HepG2 (cell line): ENCODE measurements around the gene IL27RA.

Experiments used
- CTCF ChIP-seq: sonication (generic); formaldehyde crosslinking; IDR thresholded peaks from 2 replicates; pipeline ENCODE4 v1.5.0; 2020; ENCODE audit warnings: mild to moderate bottlenecking, missing genetic modification reagents, moderate library complexity
- MEIS2 ChIP-seq: sonication (generic); formaldehyde crosslinking; IDR thresholded peaks from 2 replicates; pipeline ENCODE4 v1.9.0; 2021; ENCODE audit warnings: mild to moderate bottlenecking, missing genetic modification reagents
- NFIB ChIP-seq: sonication (generic); formaldehyde crosslinking; IDR thresholded peaks from 2 replicates; pipeline ENCODE4 v1.9.0; 2021; ENCODE audit warnings: missing genetic modification reagents, mild to moderate bottlenecking, borderline replicate concordance
- TARDBP ChIP-seq: sonication (generic); formaldehyde crosslinking; IDR thresholded peaks from 2 replicates; pipeline ENCODE4 v1.8.0; 2022; ENCODE audit warnings: mild to moderate bottlenecking, missing genetic modification reagents
- TF ChIP-seq, protein P1 (sequence below): sonication (generic); formaldehyde crosslinking; IDR thresholded peaks from 2 replicates; pipeline ENCODE4 v1.4.0; 2020; ENCODE audit warnings: mild to moderate bottlenecking, missing genetic modification reagents

- TF ChIP-seq, protein P1, sequence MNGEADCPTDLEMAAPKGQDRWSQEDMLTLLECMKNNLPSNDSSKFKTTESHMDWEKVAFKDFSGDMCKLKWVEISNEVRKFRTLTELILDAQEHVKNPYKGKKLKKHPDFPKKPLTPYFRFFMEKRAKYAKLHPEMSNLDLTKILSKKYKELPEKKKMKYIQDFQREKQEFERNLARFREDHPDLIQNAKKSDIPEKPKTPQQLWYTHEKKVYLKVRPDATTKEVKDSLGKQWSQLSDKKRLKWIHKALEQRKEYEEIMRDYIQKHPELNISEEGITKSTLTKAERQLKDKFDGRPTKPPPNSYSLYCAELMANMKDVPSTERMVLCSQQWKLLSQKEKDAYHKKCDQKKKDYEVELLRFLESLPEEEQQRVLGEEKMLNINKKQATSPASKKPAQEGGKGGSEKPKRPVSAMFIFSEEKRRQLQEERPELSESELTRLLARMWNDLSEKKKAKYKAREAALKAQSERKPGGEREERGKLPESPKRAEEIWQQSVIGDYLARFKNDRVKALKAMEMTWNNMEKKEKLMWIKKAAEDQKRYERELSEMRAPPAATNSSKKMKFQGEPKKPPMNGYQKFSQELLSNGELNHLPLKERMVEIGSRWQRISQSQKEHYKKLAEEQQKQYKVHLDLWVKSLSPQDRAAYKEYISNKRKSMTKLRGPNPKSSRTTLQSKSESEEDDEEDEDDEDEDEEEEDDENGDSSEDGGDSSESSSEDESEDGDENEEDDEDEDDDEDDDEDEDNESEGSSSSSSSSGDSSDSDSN, result no peak
- TF ChIP-seq MEIS2 (CRISPR knock-in tag) (no peak), NFIB (no peak), TARDBP (CRISPR knock-in tag) (no peak), CTCF (CRISPR knock-in tag) (no peak)
Observed at GRCh38 chr19:13982773-13983172, 48.8 kb upstream of the IL27RA start.
